ENCODE data around the gene ZNF597.
"Not testable (repeated sequence)": the region's sequence is repeated elsewhere in the genome, so short reads cannot be mapped to it uniquely, and the experiment has no call there.

ZNF597 gene

GRCh38 chr16:3474136-3474779 lies 31.0 kb upstream of the ZNF597 start:
- Histone ChIP-seq H3K4me3 (ENCODE audit: low read depth, low read length) (no peak overlapping the region), H3K9me3 (ENCODE audit: control insufficient read depth, insufficient read depth, low read length) (no peaks in the 10 kb centered on the region), H3K9ac (ENCODE audit: low read depth, low read length) (no peak overlapping the region), H3K27ac (ENCODE audit: low read depth, low read length) (no peak overlapping the region), H3K4me1 (ENCODE audit: control insufficient read depth, insufficient read depth, low read length) (no peaks in the 10 kb centered on the region), H3K27me3 (ENCODE audit: control insufficient read depth, insufficient read depth, low read length) (no peaks in the 10 kb centered on the region), H3K36me3 (ENCODE audit: control insufficient read depth, insufficient read depth, low read length) (peaks cover 3% of the 10 kb centered on the region)

- not testable (repeated sequence) for H3K27me3 ChIP-seq (ENCODE audit: control insufficient read depth, insufficient read depth, low read length); H3K4me3 ChIP-seq (ENCODE audit: low read depth, low read length); H3K27ac ChIP-seq (ENCODE audit: low read depth, low read length); H3K9me3 ChIP-seq (ENCODE audit: control insufficient read depth, insufficient read depth, low read length); H3K9ac ChIP-seq (ENCODE audit: low read depth, low read length); H3K4me1 ChIP-seq (ENCODE audit: control insufficient read depth, insufficient read depth, low read length); H3K36me3 ChIP-seq (ENCODE audit: control insufficient read depth, insufficient read depth, low read length)
These were observed 30.3 kb upstream of the ZNF597 start for GRCh38 chr16:3473596-3473943.

- Histone ChIP-seq H3K4me3 (ENCODE audit: low read depth, low read length) (no peak overlapping the region), H3K9ac (ENCODE audit: low read depth, low read length) (no peak overlapping the region), H3K27ac (ENCODE audit: low read depth, low read length) (no peak overlapping the region), H3K9me3 (ENCODE audit: control insufficient read depth, insufficient read depth, low read length) (no peaks in the 10 kb centered on the region), H3K27me3 (ENCODE audit: control insufficient read depth, insufficient read depth, low read length) (no peaks in the 10 kb centered on the region), H3K36me3 (ENCODE audit: control insufficient read depth, insufficient read depth, low read length) (no peaks in the 10 kb centered on the region), H3K4me1 (ENCODE audit: control insufficient read depth, insufficient read depth, low read length) (peaks cover 8% of the 10 kb centered on the region)
These were observed 29.7 kb upstream of the ZNF597 start for GRCh38 chr16:3472878-3473595.

GRCh38 chr16:3471518-3472176 lies 28.3 kb upstream of the ZNF597 start:
- Histone ChIP-seq H3K4me1 (ENCODE audit: control insufficient read depth, insufficient read depth, low read length) (peaks cover 11% of the 10 kb centered on the region), H3K4me3 (ENCODE audit: low read depth, low read length) (no peak overlapping the region), H3K27me3 (ENCODE audit: control insufficient read depth, insufficient read depth, low read length) (no peaks in the 10 kb centered on the region), H3K27ac (ENCODE audit: low read depth, low read length) (no peak overlapping the region), H3K9ac (ENCODE audit: low read depth, low read length) (no peak overlapping the region), H3K9me3 (ENCODE audit: control insufficient read depth, insufficient read depth, low read length) (no peaks in the 10 kb centered on the region), H3K36me3 (ENCODE audit: control insufficient read depth, insufficient read depth, low read length) (no peaks in the 10 kb centered on the region; the same call in 1 of the 2 replicates)

DNA sequence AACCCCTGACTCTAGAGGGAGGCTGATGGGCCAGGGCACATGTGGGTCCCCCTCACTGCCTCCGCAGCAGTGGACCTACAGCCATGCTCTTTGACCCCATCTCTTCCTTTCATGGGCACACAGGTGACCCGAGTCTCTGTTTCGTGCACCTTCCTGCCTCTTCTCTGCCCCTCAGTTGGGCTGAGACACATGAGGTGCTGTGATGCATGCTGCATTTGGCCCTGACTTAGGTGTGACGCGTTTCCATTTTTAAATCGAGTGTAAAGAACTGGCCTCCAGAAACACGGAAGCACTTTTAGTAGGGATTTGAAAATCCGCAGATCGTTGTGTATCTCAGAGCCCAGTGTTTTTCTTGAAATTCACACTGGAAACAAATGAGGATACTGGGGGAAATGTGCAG lies 27.4 kb upstream of the ZNF597 start:
- Histone ChIP-seq H3K4me1 (ENCODE audit: control insufficient read depth, insufficient read depth, low read length) (peaks cover 11% of the 10 kb centered on the region), H3K27me3 (ENCODE audit: control insufficient read depth, insufficient read depth, low read length) (no peaks in the 10 kb centered on the region), H3K27ac (ENCODE audit: low read depth, low read length) (no peak overlapping the region), H3K9ac (ENCODE audit: low read depth, low read length) (no peak overlapping the region), H3K9me3 (ENCODE audit: control insufficient read depth, insufficient read depth, low read length) (no peaks in the 10 kb centered on the region), H3K4me3 (ENCODE audit: low read depth, low read length) (no peak overlapping the region), H3K36me3 (ENCODE audit: control insufficient read depth, insufficient read depth, low read length) (peaks cover 9% of the 10 kb centered on the region; the same call in 1 of the 2 replicates)

DNA sequence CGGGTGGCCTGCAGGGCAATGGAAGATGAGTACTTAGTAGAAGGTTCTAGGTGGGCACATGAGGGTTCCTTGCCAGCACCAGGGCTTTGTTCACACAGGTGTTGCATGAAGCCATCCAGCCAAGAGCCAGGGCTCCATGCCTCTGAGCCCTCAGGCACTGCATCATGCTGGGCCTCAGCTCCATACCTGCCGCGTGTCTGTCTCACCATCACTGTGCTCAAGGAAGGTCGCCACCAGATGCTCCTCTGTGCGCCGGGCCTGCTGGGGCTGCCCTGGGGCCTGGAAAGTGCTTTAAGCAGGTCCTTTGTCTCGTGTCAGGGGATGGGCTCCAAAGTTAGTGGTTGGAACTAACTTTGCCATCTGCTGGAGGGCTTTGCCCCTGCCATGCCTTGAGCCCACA lies 26.4 kb upstream of the ZNF597 start:
- H3K4me3 ChIP-seq (ENCODE audit: low read depth, low read length): no peak overlapping the region
- peak overlapping the region; percentile 21; the same call in 1 of the 2 replicates for H3K9ac ChIP-seq (ENCODE audit: low read depth, low read length)
- peaks cover 11% of the 10 kb centered on the region for H3K4me1 ChIP-seq (ENCODE audit: control insufficient read depth, insufficient read depth, low read length)
- H3K9me3 ChIP-seq (ENCODE audit: control insufficient read depth, insufficient read depth, low read length): no peaks in the 10 kb centered on the region
- H3K27me3 ChIP-seq (ENCODE audit: control insufficient read depth, insufficient read depth, low read length): no peaks in the 10 kb centered on the region
- H3K36me3 ChIP-seq (ENCODE audit: control insufficient read depth, insufficient read depth, low read length): peaks cover 14% of the 10 kb centered on the region; the same call in 1 of the 2 replicates
- no peak overlapping the region for H3K27ac ChIP-seq (ENCODE audit: low read depth, low read length)

DNA sequence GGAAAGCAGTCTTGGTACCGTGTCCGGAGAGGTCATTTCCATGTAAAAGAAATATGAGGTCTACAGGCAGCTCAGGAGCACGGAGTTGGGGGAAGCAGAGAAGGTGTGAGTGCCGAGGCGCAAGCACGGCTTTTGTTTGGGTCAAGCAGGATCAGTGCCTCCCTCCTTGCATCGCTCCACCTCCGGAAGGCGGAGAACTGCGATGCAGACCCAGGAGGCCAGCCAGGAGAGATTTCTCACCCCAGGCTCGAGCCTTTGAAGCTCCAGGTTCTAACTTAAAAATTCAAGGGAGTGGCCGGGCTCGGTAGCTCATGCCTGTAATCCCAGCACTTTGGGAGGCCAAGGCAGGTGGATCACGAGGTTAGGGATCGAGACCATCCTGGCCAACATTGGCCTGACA lies 25.2 kb upstream of the ZNF597 start:
- H3K4me3 ChIP-seq (ENCODE audit: low read depth, low read length): no peak overlapping the region; the same call in 1 of the 2 replicates
- peak overlapping the region; percentile 1; the same call in 1 of the 2 replicates for H3K9ac ChIP-seq (ENCODE audit: low read depth, low read length)
- H3K36me3 ChIP-seq (ENCODE audit: control insufficient read depth, insufficient read depth, low read length): peaks cover 14% of the 10 kb centered on the region; the same call in 1 of the 2 replicates
- H3K9me3 ChIP-seq (ENCODE audit: control insufficient read depth, insufficient read depth, low read length): no peaks in the 10 kb centered on the region
- peak overlapping the region; percentile 82 for H3K27ac ChIP-seq (ENCODE audit: low read depth, low read length)
- H3K27me3 ChIP-seq (ENCODE audit: control insufficient read depth, insufficient read depth, low read length): no peaks in the 10 kb centered on the region
- H3K4me1 ChIP-seq (ENCODE audit: control insufficient read depth, insufficient read depth, low read length): peaks cover 15% of the 10 kb centered on the region

DNA sequence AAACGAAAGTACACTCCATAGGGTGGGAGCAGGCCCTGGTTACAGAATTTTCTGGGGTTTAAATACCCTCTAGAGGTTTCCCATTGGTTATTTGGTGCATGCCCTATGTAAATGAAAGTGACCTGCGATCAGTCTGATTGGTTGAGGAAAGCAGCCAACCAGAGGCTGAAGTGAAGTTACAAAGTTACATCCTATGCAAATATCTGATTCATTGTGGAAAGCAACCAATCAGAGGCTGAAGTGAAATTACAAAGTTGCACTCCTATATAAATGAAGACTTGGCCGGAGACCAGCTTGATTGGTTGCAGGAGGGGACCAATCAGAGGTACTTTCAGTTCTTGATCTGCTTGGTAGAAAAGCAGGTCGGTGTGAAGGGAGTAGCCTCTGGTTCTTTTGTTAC lies 24.6 kb upstream of the ZNF597 start:
- Histone ChIP-seq H3K27me3 (ENCODE audit: control insufficient read depth, insufficient read depth, low read length) (no peaks in the 10 kb centered on the region), H3K9me3 (ENCODE audit: control insufficient read depth, insufficient read depth, low read length) (no peaks in the 10 kb centered on the region), H3K27ac (ENCODE audit: low read depth, low read length) (peak overlapping the region; percentile 82), H3K36me3 (ENCODE audit: control insufficient read depth, insufficient read depth, low read length) (peaks cover 14% of the 10 kb centered on the region; the same call in 1 of the 2 replicates), H3K4me3 (ENCODE audit: low read depth, low read length) (no peak overlapping the region; the same call in 1 of the 2 replicates), H3K4me1 (ENCODE audit: control insufficient read depth, insufficient read depth, low read length) (peaks cover 15% of the 10 kb centered on the region), H3K9ac (ENCODE audit: low read depth, low read length) (no peak overlapping the region; the same call in 1 of the 2 replicates)

- Histone ChIP-seq H3K9me3 (ENCODE audit: control insufficient read depth, insufficient read depth, low read length) (no peaks in the 10 kb centered on the region), H3K4me1 (ENCODE audit: control insufficient read depth, insufficient read depth, low read length) (peaks cover 15% of the 10 kb centered on the region), H3K9ac (ENCODE audit: low read depth, low read length) (no peak overlapping the region), H3K4me3 (ENCODE audit: low read depth, low read length) (no peak overlapping the region), H3K27ac (ENCODE audit: low read depth, low read length) (no peak overlapping the region), H3K36me3 (ENCODE audit: control insufficient read depth, insufficient read depth, low read length) (peaks cover 14% of the 10 kb centered on the region; the same call in 1 of the 2 replicates), H3K27me3 (ENCODE audit: control insufficient read depth, insufficient read depth, low read length) (no peaks in the 10 kb centered on the region)
These were observed 23.9 kb upstream of the ZNF597 start for GRCh38 chr16:3467182-3467581.

GRCh38 chr16:3465911-3466584 lies 22.7 kb upstream of the ZNF597 start:
- Histone ChIP-seq H3K4me3 (ENCODE audit: low read depth, low read length) (no peak overlapping the region), H3K27me3 (ENCODE audit: control insufficient read depth, insufficient read depth, low read length) (no peaks in the 10 kb centered on the region), H3K27ac (ENCODE audit: low read depth, low read length) (no peak overlapping the region), H3K9ac (ENCODE audit: low read depth, low read length) (no peak overlapping the region), H3K36me3 (ENCODE audit: control insufficient read depth, insufficient read depth, low read length) (peaks cover 14% of the 10 kb centered on the region; the same call in 1 of the 2 replicates), H3K9me3 (ENCODE audit: control insufficient read depth, insufficient read depth, low read length) (no peaks in the 10 kb centered on the region), H3K4me1 (ENCODE audit: control insufficient read depth, insufficient read depth, low read length) (peaks cover 18% of the 10 kb centered on the region)

All from HUES48 (cell line).